A549 treated with CORT108297 at 1 μM for 4 hours (cell line): Measurements from ENCODE around the gene KCNJ12. TPM values are rescaled to one million over a fixed set of nuclear protein-coding genes. Genes with fewer than 3 reads are reported as not detected.

ENCODE experiments used
- total RNA-seq: library from RNA; stranded (reverse); fragments of 200-300 nt; extraction: Qiagen RNA extraction; gene quantifications from 5 replicates; pipeline ENCODE4 v1.2.3, GENCODE V29; 2022

Gene KCNJ12
- 0.68 to 1.2 TPM (median 1.0 TPM) in 5 replicates for total RNA-seq

GRCh38 chr17:21376081-21376758 is at the start of gene KCNJ12:
Gene KCNJ12, plus strand, starts transcription at chr17:21376357. Its CDS starts 38,986 bp downstream, at chr17:21415343.

Other genes starting within 250 kb of the KCNJ12 start
- gene DHRS7B, start 249.4 kb upstream of the KCNJ12 start, total RNA-seq, result 20.2 to 23.3 TPM (median 21.1 TPM) in 5 replicates
- gene TMEM11, start 162.2 kb upstream of the KCNJ12 start, total RNA-seq, result 53.4 to 76.8 TPM (median 67.3 TPM) in 5 replicates
- 2.2 to 3.8 TPM (median 2.9 TPM) in 5 replicates for gene NATD1, start 122.9 kb upstream of the KCNJ12 start, total RNA-seq
- gene MAP2K3, start 91.6 kb upstream of the KCNJ12 start, total RNA-seq, result 102 to 174 TPM (median 119 TPM) in 5 replicates